22Rv1 (cell line): ENCODE data around the gene RNF111.
"Not testable (repeated sequence)": the region's sequence is repeated elsewhere in the genome, so short reads cannot be mapped to it uniquely, and the experiment has no call there.

Experiments used
- CTCF ChIP-seq: fragments of 450-650 bp; IDR thresholded peaks from 2 replicates; pipeline ENCODE4 v1.5.1; 2017; ENCODE audit warnings: mild to moderate bottlenecking
- ZFX ChIP-seq: fragments of 450-650 bp; IDR thresholded peaks from 2 replicates; pipeline ENCODE4 v1.6.1; 2017; ENCODE audit warnings: antibody characterized with exemption, borderline replicate concordance

GRCh38 chr15:59125683-59126082, 138.2 kb downstream of the RNF111 start:
- not testable (repeated sequence) for TF ChIP-seq CTCF, ZFX
